ENCODE results near the gene TMA16.

The TMA16 gene

DNA sequence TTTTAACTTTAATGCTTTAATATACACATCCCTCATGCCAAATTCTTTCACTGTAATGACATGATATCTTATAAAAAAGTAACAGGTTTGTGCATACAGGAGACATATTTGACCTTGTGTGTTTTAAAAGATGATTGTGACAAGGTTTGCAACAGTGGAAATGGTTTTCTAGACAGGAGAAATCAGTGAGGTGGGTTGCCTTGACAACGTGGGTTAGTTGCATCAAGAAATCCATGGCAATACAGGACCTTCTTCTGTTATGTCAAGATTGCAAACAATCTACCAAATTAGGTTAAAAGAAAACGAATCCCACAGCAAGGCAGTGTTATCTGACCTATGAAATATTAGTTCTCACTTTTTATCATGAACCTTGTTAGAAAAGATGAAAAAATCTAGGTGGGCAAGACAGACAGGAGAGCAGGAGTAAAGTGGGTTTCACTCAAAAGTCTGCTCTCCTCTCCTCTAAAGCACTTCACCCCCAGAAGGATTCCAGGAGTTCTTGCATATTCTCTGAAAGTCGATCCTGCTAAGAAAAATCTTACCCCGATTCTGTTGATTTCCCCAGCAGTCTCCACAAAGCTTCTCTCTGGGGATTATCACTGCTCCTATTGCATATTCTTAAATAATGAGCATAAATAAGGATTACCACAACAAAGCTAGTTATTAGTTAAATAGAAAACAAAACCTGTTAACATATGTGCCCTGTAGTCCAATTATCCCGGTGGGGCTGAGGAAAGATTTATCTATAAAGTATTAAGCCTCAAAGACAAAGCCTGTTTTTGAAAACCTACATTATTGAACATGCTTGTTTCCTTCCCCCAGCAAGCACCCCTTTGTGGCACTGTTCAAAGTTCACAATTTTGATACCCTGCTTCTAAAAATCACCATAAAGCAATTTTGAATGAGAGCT is 71.0 kb downstream of the TMA16 start:
- no peak for DNase-seq

DNA sequence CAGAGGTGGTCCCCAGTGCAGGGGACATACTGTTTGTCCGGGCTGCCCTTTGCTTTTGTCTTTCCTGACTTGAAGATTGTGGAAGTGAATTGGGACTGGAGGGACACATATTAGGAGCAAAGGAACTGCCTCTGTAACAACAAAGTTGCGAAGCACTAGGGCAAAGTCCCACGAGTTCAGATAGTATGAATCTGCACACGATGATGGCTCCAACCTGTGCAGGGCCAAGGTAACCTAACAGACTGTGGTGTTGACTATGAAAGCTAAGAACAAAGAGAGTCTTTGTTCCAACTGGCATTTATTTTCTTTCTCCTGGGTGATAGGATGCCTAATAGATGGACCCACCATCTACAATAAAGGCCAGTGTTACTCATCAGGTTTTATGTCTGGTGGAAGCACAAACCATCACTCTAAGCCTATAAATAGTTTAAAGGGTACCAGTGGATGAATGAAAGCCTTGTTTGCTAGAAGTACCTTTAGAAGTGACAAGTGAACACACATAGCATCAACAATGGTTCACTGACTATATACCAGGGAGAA is 71.8 kb downstream of the TMA16 start:
- no peak for DNase-seq

DNA sequence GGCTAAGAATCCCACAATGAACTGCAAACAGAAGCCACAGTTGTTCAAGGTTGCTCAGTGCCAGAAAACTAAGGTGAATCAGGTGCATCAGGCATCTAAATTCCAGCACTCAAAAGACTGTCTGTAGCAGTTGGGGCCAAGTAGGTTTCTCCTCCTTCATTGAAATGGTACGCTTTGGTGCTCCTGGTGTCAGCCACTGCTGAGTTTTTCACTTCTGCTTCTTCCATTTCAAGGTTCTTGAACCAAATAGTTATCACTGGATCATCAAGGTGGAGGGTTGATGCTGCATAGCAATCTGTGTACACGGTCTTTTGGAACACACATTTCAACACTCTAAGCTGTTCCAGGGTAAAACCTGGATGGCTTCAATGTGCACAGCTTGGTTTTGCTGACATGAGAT is 74.4 kb downstream of the TMA16 start:
- no peak for DNase-seq
